GM19452 (cell line): ENCODE data around the gene ROPN1.
"Not testable (repeated sequence)": the region's sequence is repeated elsewhere in the genome, so short reads cannot be mapped to it uniquely, and the experiment has no call there.

Experiments
- ATAC-seq: cut with Tn5 transposase; IDR thresholded peaks from one replicate; pipeline ENCODE4 v1.9.1; 2021; ENCODE audit not compliant: unreplicated experiment

ROPN1 gene

DNA sequence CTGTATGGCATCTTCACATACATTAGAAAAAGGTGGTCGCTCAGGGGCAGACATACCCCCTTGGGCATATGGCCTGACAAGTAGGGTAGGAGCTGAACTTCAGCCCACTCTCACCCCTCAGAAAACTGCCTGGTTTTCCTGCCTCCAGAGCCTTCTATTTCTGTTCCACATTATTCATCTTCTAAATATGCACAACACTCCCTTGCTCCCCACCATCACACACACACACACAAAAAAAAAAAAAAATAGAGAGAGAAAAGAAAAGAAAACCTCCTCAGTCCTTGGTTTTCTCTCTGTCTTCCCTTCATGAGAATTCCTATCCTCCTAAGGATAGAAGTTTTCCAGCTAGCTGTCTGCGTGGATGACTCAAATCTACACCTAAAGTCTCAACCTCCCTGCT is 5.6 kb upstream of the ROPN1 start:
- no peak for ATAC-seq

DNA sequence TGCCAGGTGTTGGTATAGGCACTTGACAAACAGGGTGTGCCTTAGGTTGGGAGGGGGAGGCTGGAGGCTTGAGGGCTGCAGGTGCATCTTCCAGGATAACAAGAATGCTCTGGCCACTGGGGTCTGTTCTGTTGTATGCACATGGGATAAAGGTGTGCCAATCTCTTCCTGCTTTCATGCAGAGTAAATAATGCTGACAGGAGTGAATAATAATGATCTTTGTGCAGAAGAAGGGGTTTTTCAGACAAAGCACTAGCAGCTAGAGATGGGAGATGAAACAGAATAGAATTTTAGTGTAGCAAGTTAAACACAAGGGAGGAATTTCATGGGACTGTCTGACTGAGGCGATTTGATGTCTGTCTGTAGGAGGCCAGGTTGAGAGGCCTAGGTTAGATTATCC is 1.9 kb upstream of the ROPN1 start:
- no peak for ATAC-seq

DNA sequence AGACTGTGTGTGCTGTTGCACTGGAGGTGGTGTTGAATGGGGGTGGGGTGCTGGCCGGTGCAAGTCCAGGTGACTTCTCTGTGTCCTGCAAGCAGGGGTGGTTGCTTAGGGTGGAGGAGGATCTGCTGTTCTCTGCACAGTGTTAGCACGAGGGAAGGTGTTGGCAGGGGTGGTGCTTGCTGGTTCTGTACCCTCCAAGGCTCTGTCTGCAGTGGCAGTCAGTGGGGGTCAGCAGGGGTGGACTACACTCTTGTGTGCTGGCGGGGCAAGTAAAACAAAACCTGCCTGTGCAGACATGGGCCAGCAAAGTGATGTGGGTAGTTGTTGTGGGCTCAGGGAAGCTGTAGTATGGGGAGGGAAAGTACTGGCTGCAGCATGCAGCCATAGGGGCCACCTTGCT is 5.5 kb downstream of the ROPN1 start:
- ATAC-seq: no peak

DNA sequence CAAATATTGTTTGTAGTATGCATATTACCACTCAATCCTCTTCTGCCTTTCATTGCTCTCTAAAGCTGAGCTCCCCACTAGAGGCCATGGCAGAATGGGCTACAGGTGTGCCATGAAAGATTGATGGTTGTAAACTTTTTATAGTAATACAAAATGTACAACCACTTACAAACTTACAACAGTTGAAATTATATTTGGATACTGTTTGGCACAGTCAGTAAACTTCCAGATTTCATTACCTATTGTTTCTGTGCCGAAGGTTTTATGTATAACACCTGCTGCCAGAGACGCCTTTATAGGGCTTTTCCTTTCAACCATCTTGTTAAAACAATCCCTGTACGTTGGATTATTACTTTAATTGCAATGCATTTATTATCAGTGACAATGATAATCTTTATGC is 7.0 kb downstream of the ROPN1 start:
- no peak for ATAC-seq

DNA sequence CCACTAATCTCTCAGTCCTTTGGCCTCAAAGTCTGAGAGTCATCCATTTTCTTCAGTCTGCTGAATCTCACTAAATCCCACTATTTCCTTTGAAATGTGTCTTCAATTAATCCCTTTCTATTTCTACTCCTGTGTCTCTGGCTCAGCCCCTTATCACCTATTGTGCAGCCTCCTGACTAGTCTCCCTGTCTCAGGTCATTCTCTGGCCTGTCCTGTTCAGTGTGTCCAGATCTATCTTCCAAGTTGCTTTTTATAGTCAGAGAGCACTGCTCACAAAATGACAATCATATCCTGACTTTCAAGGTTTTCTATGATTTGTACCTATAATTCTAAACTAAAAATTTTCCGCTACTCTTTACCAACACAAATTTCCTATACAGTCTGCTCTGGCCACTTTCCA is 7.6 kb downstream of the ROPN1 start:
- no peak for ATAC-seq

- not testable (repeated sequence) for ATAC-seq
Measured at GRCh38 chr3:123981317-123981716, 10.6 kb downstream of the ROPN1 start.

GRCh38 chr3:123980539-123980938 is 11.4 kb downstream of the ROPN1 start:
- no peak for ATAC-seq

DNA sequence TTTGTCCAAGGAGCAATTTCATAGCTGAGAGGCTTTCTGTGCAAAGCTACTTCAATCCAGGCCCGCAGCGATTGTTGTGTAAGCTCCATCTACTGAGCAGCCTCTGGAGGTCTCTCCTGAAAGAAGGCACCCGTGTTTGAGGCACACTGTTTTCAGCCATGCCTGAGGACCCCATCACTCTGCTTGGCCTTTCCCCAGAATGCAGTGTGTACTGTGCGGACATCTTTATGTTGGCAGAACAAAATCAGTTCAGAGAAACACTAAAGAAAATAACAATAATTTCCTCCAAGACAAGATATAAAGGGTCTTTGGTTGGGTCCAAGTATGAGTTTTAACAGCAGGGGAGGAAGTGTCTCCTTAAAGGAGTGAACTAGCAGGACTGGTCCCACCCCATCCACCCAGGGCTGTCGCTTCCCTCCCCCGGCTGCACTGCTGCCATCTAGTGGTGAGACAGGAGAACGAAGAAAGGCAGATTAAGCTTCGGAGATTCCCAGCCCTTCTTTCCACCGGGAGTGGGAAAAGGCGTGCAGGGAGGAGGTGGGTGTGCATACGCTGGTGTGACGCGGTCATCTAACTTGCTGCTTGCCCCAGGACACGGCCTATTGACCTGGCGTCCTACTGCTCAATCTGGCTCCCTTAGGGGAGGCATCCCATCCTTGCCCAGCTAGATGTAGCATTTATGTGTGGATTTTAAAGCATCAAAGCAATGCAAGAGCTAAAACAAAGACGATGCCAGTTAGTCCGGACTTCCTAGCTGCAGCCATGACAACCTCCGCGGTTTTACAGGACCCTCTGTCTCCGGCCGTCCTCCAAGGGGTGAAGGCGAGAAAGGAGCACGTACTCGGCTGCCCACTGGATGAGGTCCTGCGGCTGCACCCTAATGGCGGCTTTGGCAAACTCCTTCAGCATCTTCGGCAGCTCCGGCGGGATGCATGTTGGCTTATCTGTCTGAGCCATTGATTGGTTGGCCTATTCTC is 12.1 kb downstream of the ROPN1 start:
- not testable (repeated sequence) for ATAC-seq

DNA sequence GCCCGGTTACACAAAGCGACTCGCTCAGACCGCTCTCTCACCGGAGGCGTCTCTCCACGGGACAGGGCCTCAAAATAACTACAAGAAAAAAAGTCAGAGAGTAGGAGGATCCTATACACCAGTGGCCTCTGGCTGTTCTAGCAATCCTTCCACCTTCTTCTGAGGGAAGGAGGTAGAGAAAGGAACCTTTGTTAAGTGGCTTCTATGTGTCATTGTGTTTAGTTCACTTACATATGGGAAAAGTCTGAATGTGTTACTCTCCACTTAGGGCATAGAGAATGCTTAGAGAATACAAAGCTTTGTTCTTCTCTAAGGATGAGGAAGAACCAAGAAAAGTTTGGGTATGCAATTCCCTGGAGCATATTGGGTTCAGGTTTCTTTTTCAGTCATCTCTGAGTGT is 15.0 kb downstream of the ROPN1 start:
- not testable (repeated sequence) for ATAC-seq

- ATAC-seq: not testable (repeated sequence)
Measured at GRCh38 chr3:123976181-123976898, 15.6 kb downstream of the ROPN1 start.

- ATAC-seq: not testable (repeated sequence)
Measured at GRCh38 chr3:123975030-123975429, 16.9 kb downstream of the ROPN1 start.

DNA sequence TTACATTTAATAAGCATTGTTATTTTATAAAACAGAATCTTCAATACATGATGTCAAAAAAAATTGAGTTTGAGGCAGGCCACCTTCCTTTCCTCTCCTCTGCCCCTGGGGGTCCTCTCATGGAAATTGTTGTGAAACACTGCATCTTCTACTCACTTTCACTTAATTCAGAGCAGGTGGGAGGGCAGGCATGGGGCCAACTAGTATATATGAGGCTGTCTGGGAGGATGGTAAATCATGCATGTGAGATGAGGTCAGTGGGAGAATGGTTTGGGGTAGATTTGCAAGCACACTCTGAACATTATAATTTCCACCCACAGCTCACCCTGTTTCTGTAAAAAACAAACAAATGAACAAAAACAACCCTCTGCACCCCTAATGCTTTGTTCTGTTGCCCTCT is 20.5 kb downstream of the ROPN1 start:
- no peak for ATAC-seq

DNA sequence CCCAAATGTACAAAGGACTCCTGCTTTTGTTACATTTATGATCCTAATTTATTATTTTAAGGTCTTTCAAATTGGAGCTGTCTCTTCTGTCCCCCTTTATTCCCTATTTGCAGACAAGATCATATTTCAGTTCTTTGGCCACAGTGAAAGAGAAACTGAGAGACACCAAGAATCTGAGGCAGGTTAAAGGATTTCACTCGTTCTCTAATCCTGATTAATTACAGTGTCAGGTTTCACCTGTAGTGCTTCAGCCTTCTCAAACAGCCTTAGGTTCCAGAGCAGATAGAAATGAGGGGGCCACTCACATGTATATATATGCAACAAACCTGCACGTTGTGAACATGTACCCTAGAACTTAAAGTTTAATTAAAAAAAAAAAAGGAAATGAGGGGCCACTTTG is 24.7 kb downstream of the ROPN1 start:
- ATAC-seq: not testable (repeated sequence)

DNA sequence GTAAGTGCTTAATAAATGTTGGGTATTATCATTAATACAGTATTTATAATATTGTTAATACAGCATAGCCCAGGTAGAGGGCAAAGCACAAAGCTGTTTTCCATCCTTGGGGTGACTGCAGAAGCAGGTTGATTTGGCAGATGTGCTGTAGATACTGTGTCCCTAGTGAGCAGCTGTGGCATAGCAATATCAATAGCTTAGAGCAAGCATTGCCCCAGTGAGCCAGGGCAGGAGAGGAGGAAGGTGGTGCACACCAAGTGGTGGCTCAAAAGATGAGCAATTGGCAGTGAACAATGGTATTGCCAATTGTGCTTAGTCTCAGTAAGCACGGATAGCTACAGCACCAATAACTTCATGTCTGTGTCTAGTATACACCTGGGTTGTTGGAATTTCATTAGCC is 25.1 kb downstream of the ROPN1 start:
- not testable (repeated sequence) for ATAC-seq

- ATAC-seq: not testable (repeated sequence)
Measured at GRCh38 chr3:123964793-123965192, 27.1 kb downstream of the ROPN1 start.

DNA sequence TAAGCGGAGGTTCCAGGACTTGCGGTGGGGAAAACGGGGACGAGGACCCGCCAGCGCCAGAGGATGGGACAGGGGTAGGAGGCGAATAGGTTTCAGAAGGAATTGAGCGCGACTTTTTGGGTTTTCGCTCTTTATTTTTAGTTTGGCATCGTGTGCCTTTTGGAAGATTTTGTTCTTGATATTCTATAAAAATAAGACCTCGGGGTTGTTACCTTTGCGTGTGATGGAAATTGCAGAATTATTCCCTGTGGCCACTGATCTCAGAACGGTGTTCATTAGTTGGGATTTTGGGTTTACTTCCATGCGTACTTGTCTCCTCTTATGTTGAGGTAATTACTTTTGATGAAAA is 30.4 kb downstream of the ROPN1 start:
- ATAC-seq: no peak

GRCh38 chr3:123960781-123961507 is 31.0 kb downstream of the ROPN1 start, which contains the start of gene CCDC14:
Gene CCDC14, minus strand, starts transcription at chr3:123961229. Its CDS starts 56 bp downstream, at chr3:123961173.
- peak; percentile 75 for ATAC-seq

DNA sequence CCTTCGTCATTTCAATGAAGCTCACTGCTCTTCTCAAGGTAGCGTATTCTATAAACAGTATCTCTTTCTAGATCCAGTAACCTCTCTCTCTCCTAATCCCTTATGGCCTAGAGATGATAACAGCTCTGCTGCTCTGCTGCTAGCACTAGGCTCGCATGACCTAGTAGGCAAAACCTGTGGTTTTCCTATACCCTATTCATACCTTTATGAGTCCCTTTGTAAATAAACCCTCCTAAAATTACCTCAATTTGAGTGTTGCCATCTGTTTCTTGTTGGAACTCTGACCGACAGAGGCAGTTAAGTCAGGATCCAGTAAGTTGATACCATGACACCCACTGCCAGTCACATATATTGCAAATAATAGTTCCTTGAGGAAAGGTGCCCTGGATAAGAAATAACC is 38.2 kb downstream of the ROPN1 start:
- peak; percentile 66 for ATAC-seq

- ATAC-seq: no peak
Measured at GRCh38 chr3:123952844-123953520, 38.9 kb downstream of the ROPN1 start.

DNA sequence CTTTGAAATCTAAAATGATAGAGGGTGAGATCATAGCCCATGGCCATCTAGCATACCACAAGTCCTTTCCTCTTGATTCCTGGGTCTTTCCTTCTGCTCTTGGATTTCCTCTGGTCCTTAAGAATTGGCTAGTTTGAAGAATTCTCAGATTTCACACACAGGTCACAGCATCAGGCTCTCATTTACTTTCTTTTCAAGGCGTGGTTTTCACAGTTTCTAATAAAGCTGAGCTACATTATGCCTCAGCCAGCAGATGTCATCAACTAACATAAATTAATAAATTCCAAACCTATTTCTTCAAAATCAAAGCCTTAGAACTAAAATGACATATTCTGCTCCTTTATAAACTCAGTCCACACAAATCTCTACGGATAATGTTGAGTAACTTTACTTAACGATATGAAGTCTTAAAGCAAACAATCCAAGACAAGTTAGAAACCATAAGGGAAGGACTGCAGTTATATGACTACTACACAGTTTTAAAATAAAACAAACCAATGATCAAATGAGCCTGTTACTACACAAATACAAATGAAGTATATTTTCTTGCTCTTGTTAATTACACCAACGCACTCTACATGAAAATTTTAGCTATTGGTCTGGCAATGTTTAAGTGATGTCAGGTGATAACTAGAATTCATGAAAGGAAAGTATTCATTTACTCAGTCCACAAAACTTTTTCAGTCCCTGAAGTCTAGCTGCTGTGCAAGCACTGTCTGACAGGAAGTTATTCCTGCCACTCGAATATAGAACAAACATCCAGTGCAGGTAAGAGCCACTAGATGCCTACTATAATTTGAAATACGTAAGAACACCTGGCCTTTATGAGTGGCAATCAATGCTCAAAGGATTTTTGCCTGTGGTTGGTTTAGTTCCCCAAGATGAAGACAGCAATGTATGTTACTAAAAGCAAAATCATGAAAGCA is 40.1 kb downstream of the ROPN1 start:
- ATAC-seq: no peak
